Measurements from ENCODE around the gene TSPAN31. TPM values are rescaled to one million over a fixed set of nuclear protein-coding genes. Genes with fewer than 3 reads are reported as not detected.

The TSPAN31 gene
- total and polyA plus RNA-seq, 9 of the 15 experiments (the other 6 are each of a cell fraction or from before 2014, with no cell fraction given): 11.3 to 26.4 (median 14.3) TPM

GRCh38 chr12:57782243-57782607 lies 37.4 kb downstream of the TSPAN31 start (continued):
- TF ChIP-seq E4F1 (CRISPR knock-in tag; IDR thresholded peaks at IDR 0.05; ENCODE audit: borderline replicate concordance) (no peak), SAFB2 (IDR thresholded peaks at IDR 0.05; ENCODE audit: borderline replicate concordance, low read depth, low read length, severe bottlenecking) (no peak), EWSR1 (IDR thresholded peaks at IDR 0.05; ENCODE audit: borderline replicate concordance, low read depth, partially characterized antibody) (no peak), ZBTB34 (CRISPR knock-in tag; IDR thresholded peaks at IDR 0.05) (no peak), GTF2E2 (tag; IDR thresholded peaks at IDR 0.05) (peak; percentile 60; the same call in 1 of the 2 replicates), SP1 (CRISPR knock-in tag; IDR thresholded peaks at IDR 0.05) (no peak), ZNF12 (CRISPR knock-in tag; IDR thresholded peaks at IDR 0.05) (no peak), BMI1 (IDR thresholded peaks at IDR 0.05; ENCODE audit: low read length) (no peak), CREB5 (CRISPR knock-in tag; IDR thresholded peaks at IDR 0.05) (no peak), MYNN (IDR thresholded peaks at IDR 0.05) (no peak), MYNN (CRISPR knock-in tag; IDR thresholded peaks at IDR 0.05) (no peak), ZNF57 (CRISPR knock-in tag; IDR thresholded peaks at IDR 0.05) (no peak), SMARCC2 (IDR thresholded peaks at IDR 0.05; ENCODE audit: low read depth) (no peak)

All from K562 (cell line).